ENCODE measurements around the gene TMEM259.

DNA sequence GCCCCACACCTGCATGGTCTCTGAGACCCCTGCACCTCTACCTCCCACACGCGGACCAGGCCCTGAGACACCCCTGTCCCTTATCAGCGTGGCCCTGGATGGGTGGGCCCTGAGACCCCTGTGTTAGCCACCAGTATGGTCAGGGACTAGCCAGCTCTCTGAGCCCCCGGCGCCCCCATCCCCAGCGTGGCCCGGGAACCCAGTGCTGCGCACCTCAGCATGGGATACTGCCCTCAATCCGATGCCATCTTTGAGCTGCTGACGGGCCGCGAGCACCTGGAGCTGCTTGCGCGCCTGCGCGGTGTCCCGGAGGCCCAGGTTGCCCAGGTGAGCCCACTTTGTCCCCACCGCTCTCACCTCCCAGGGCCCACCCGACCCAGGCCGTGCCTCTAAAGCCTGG is 41.1 kb upstream of the TMEM259 start:
- no peak for TF ChIP-seq TRIM28 (IDR thresholded peaks at IDR 0.05)
- TF ChIP-seq, protein P1, sequence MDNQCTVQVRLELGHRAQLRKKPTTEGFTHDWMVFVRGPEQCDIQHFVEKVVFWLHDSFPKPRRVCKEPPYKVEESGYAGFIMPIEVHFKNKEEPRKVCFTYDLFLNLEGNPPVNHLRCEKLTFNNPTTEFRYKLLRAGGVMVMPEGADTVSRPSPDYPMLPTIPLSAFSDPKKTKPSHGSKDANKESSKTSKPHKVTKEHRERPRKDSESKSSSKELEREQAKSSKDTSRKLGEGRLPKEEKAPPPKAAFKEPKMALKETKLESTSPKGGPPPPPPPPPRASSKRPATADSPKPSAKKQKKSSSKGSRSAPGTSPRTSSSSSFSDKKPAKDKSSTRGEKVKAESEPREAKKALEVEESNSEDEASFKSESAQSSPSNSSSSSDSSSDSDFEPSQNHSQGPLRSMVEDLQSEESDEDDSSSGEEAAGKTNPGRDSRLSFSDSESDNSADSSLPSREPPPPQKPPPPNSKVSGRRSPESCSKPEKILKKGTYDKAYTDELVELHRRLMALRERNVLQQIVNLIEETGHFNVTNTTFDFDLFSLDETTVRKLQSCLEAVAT (IDR thresholded peaks at IDR 0.05) = no peak
- no peak for TF ChIP-seq FOS (IDR thresholded peaks at IDR 0.05; ENCODE audit: extremely low read depth, insufficient read length)
- TF ChIP-seq SP1 (CRISPR knock-in tag; IDR thresholded peaks at IDR 0.05) = no peak
- no peak for TF ChIP-seq FOXM1 (IDR thresholded peaks at IDR 0.05; ENCODE audit: low read depth)
- TF ChIP-seq FOXM1 (CRISPR knock-in tag; IDR thresholded peaks at IDR 0.05; ENCODE audit: low read depth) = no peak
- TF ChIP-seq, protein P2, sequence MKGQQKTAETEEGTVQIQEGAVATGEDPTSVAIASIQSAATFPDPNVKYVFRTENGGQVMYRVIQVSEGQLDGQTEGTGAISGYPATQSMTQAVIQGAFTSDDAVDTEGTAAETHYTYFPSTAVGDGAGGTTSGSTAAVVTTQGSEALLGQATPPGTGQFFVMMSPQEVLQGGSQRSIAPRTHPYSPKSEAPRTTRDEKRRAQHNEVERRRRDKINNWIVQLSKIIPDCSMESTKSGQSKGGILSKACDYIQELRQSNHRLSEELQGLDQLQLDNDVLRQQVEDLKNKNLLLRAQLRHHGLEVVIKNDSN (CRISPR knock-in tag; IDR thresholded peaks at IDR 0.05) = no peak
- no peak for TF ChIP-seq EP300 (IDR thresholded peaks at IDR 0.05; ENCODE audit: low read length)
- TF ChIP-seq MAZ (CRISPR knock-in tag; conservative IDR thresholded peaks at IDR 0.05 in 1 of 2, IDR thresholded peaks at IDR 0.05 in 1 of 2) = no peak
- no peak for TF ChIP-seq EZH2 (IDR thresholded peaks at IDR 0.05; ENCODE audit: borderline replicate concordance, low read depth, low read length)
- TF ChIP-seq KDM5B (IDR thresholded peaks at IDR 0.05; ENCODE audit: insufficient replicate concordance, low read depth, low read length) = no peak
- TF ChIP-seq POLR2AphosphoS5 (IDR thresholded peaks at IDR 0.05; ENCODE audit: control insufficient read depth, insufficient read depth, low read depth, low read length) = no peak
- no peak for TF ChIP-seq DNMT1 (IDR thresholded peaks at IDR 0.05)
